Testis (tissue), 3 donors: Measurements from ENCODE around the gene P2RX6. TPM values are rescaled to one million over a fixed set of nuclear protein-coding genes. Genes with fewer than 3 reads are reported as not detected.

ENCODE experiments used
- DNase-seq: peaks from one replicate; pipeline ENCODE4 v3.0.0-alpha.2; 2019
- H3K27ac ChIP-seq, 2 donors: fragments of 200-600 bp; sonication (generic); one replicate each; pipeline ENCODE4 v1.5.1; 2019
- H3K27me3 ChIP-seq: fragments of 200-600 bp; sonication (generic); one replicate; pipeline ENCODE4 v1.5.1; 2019
- H3K36me3 ChIP-seq: fragments of 200-600 bp; sonication (generic); one replicate; pipeline ENCODE4 v1.5.1; 2017; ENCODE audit warnings: low read depth; ENCODE audit errors: missing control alignments
- H3K4me1 ChIP-seq: fragments of 200-600 bp; sonication (generic); one replicate; pipeline ENCODE4 v1.5.1; 2019
- H3K4me3 ChIP-seq, 2 donors: fragments of 200-600 bp; sonication (generic); one replicate each; pipeline ENCODE4 v1.5.1; 2017 to 2019
- H3K9me3 ChIP-seq: fragments of 200-600 bp; sonication (generic); one replicate; pipeline ENCODE4 v1.5.1; 2017
- CTCF ChIP-seq, 3 experiments: fragments of 450-650 bp in 2 of 3; fragments of 200-600 bp in 1 of 3; sonication (generic) in 1 of 3; IDR thresholded peaks; one replicate each; pipeline ENCODE4 v1.5.1; 2016 to 2019; ENCODE audit warnings: antibody characterized with exemption in 3 of 3, mild to moderate bottlenecking in 2 of 3, moderate library complexity in 1 of 3
- POLR2A ChIP-seq: fragments of 450-650 bp; IDR thresholded peaks from one replicate; pipeline ENCODE4 v1.6.1; 2017; ENCODE audit warnings: antibody characterized with exemption, mild to moderate bottlenecking, moderate library complexity
- WGBS, 2 donors: methylation state at CpG; one replicate each; pipeline ENCODE4 v1.1.5; 2018; 5-methylcytosine and 5-hydroxymethylcytosine counted together
- intact Hi-C: fragments of 100-400 bp; cut with DNase I; formaldehyde crosslinking; loops from one replicate; pipeline ENCODE4 v1.15.1; 2023; ENCODE audit warnings: low total_unique reads
- polyA plus RNA-seq: library from polyadenylated mRNA; stranded (reverse); fragments of 350-450 nt; fragmentation: Illumina TruSeq; extraction: RNeasy Lipid Tissue Mini Kit (QIAGEN cat#74804); gene quantifications from one replicate; pipeline ENCODE4 v1.2.3, GENCODE V29; 2014; ENCODE audit warnings: low read depth, low replicate concordance; ENCODE audit not compliant: insufficient read depth
- total RNA-seq, 2 donors: library from RNA; depleted of rRNA; stranded (reverse); fragments of >200 nt; gene quantifications; one replicate each; pipeline ENCODE4 v1.2.3, GENCODE V29; 2016

P2RX6 gene
- total and polyA plus RNA-seq, 3 donors from 2014 or later, result 5.2 to 24.0 (median 7.0) TPM

GRCh38 chr22:20992056-20992442 lies 22.9 kb upstream of the P2RX6 start:
- Histone ChIP-seq H3K9me3 (no peaks in the 10 kb centered on the region), H3K36me3 (no peaks in the 10 kb centered on the region)

GRCh38 chr22:20992456-20993303 lies 22.3 kb upstream of the P2RX6 start:
- 88% methylated on average over 16 to 21 of the region's 21 CpGs for WGBS, 2 donors
- Histone ChIP-seq H3K27ac (no peak overlapping the region), H3K36me3 (no peaks in the 10 kb centered on the region), H3K4me3 (no peak overlapping the region), H3K9me3 (no peaks in the 10 kb centered on the region), H3K27me3 (no peaks in the 10 kb centered on the region), H3K4me1 (peaks cover 22% of the 10 kb centered on the region)
- TF ChIP-seq POLR2A, result no peak
- no peak for TF ChIP-seq CTCF (IDR thresholded peaks at IDR 0.05)
- no peak for DNase-seq
- intact Hi-C loops, result no loop called here

More at GRCh38 chr22:20992056-20992442, 22.9 kb upstream of the P2RX6 start:
- peaks cover 22% of the 10 kb centered on the region for H3K4me1 ChIP-seq
- WGBS, 2 donors, result 87% methylated on average over 7 of the region's 7 CpGs; no CpG with 5 or more reads in 1 of the 2 donors
- H3K4me3 ChIP-seq, result no peak overlapping the region
- no peak for DNase-seq
- TF ChIP-seq POLR2A (no peak), CTCF (IDR thresholded peaks at IDR 0.05) (no peak)
- intact Hi-C loops, result no loop called here
- H3K27me3 ChIP-seq, result no peaks in the 10 kb centered on the region
- no peak overlapping the region for H3K27ac ChIP-seq

GRCh38 chr22:20993304-20994127 lies 21.4 kb upstream of the P2RX6 start:
- intact Hi-C loops, result no loop called here
- H3K27ac ChIP-seq, result no peak overlapping the region
- no peak for TF ChIP-seq POLR2A
- no peak for TF ChIP-seq CTCF (IDR thresholded peaks at IDR 0.05)
- no peak for DNase-seq
- H3K4me3 ChIP-seq, result no peak overlapping the region
- H3K36me3 ChIP-seq, result no peaks in the 10 kb centered on the region
- H3K27me3 ChIP-seq, result no peaks in the 10 kb centered on the region
- H3K9me3 ChIP-seq, result no peaks in the 10 kb centered on the region
- peaks cover 22% of the 10 kb centered on the region for H3K4me1 ChIP-seq
- 95 to 100% methylated on average over 2 to 28 of the region's 29 CpGs for WGBS, 2 donors

GRCh38 chr22:20994128-20994901 lies 20.6 kb upstream of the P2RX6 start:
- H3K4me1 ChIP-seq, result peaks cover 21% of the 10 kb centered on the region
- no peak overlapping the region for H3K4me3 ChIP-seq
- H3K27me3 ChIP-seq, result no peaks in the 10 kb centered on the region
- DNase-seq, result no peak
- H3K36me3 ChIP-seq, result no peaks in the 10 kb centered on the region
- H3K9me3 ChIP-seq, result no peaks in the 10 kb centered on the region
- H3K27ac ChIP-seq, result no peak overlapping the region
- no peak for TF ChIP-seq CTCF (IDR thresholded peaks at IDR 0.05)
- no peak for TF ChIP-seq POLR2A
- intact Hi-C loops, result no loop called here
- 90 to 93% methylated on average over 4 to 21 of the region's 30 CpGs for WGBS, 2 donors
